AG09309 (cell line): ENCODE measurements around the gene FOSL2.

Experiments used
- DNase-seq: peaks from one replicate; pipeline ENCODE4 v3.0.0-alpha.2; 2010; ENCODE audit warnings: low read depth
- H3K4me3 ChIP-seq: 2 replicates; pipeline ENCODE4 v1.5.1; 2011; ENCODE audit warnings: mild to moderate bottlenecking, low read depth, low read length, moderate library complexity; ENCODE audit not compliant: control insufficient read depth
- CTCF ChIP-seq: IDR thresholded peaks from 2 replicates; pipeline ENCODE4 v1.5.1; 2011; ENCODE audit warnings: mild to moderate bottlenecking, low read depth, low read length, inconsistent platforms; ENCODE audit not compliant: insufficient read depth, control insufficient read depth; ENCODE audit errors: missing control alignments

Gene FOSL2

GRCh38 chr2:28457237-28457636, 64.6 kb downstream of the FOSL2 start:
- no peak for DNase-seq
- no peak for TF ChIP-seq CTCF
- H3K4me3 ChIP-seq = no peak overlapping the region

- TF ChIP-seq CTCF = no peak
- no peak for DNase-seq
- H3K4me3 ChIP-seq = no peak overlapping the region
These were observed 68.4 kb downstream of the FOSL2 start for GRCh38 chr2:28461056-28461455.

- no peak for DNase-seq
- H3K4me3 ChIP-seq = no peak overlapping the region
- TF ChIP-seq CTCF = no peak
These were observed 69.5 kb downstream of the FOSL2 start for GRCh38 chr2:28462122-28462521.

- TF ChIP-seq CTCF = no peak
- no peak for DNase-seq
- no peak overlapping the region for H3K4me3 ChIP-seq
These were observed 70.7 kb downstream of the FOSL2 start for GRCh38 chr2:28463211-28463816.

GRCh38 chr2:28463893-28464292, 71.2 kb downstream of the FOSL2 start:
- H3K4me3 ChIP-seq = no peak overlapping the region
- TF ChIP-seq CTCF = no peak
- peak; percentile 29 for DNase-seq

- H3K4me3 ChIP-seq = no peak overlapping the region
- TF ChIP-seq CTCF = no peak
- no peak for DNase-seq
These were observed 72.7 kb downstream of the FOSL2 start for GRCh38 chr2:28465148-28465885.
